Measurements from ENCODE around the gene SLC16A2.

- TF ChIP-seq, protein P1, sequence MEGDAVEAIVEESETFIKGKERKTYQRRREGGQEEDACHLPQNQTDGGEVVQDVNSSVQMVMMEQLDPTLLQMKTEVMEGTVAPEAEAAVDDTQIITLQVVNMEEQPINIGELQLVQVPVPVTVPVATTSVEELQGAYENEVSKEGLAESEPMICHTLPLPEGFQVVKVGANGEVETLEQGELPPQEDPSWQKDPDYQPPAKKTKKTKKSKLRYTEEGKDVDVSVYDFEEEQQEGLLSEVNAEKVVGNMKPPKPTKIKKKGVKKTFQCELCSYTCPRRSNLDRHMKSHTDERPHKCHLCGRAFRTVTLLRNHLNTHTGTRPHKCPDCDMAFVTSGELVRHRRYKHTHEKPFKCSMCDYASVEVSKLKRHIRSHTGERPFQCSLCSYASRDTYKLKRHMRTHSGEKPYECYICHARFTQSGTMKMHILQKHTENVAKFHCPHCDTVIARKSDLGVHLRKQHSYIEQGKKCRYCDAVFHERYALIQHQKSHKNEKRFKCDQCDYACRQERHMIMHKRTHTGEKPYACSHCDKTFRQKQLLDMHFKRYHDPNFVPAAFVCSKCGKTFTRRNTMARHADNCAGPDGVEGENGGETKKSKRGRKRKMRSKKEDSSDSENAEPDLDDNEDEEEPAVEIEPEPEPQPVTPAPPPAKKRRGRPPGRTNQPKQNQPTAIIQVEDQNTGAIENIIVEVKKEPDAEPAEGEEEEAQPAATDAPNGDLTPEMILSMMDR (IDR thresholded peaks at IDR 0.05), result no peak
- no peak for TF ChIP-seq POLR2A (IDR thresholded peaks at IDR 0.05)
These were observed 28.1 kb downstream of the SLC16A2 start for GRCh38 chrX:74449322-74449936.

Data from gastroesophageal sphincter (tissue), 3 donors.